ENCODE measurements around the gene DNASE1. TPM values are rescaled to one million over a fixed set of nuclear protein-coding genes. Genes with fewer than 3 reads are reported as not detected.
A peak's percentile ranks its signal among the peaks of the same experiment; 100 is the strongest.

The DNASE1 gene
- total RNA-seq, 1 experiment from 2014 or later: 11.0 TPM

DNA sequence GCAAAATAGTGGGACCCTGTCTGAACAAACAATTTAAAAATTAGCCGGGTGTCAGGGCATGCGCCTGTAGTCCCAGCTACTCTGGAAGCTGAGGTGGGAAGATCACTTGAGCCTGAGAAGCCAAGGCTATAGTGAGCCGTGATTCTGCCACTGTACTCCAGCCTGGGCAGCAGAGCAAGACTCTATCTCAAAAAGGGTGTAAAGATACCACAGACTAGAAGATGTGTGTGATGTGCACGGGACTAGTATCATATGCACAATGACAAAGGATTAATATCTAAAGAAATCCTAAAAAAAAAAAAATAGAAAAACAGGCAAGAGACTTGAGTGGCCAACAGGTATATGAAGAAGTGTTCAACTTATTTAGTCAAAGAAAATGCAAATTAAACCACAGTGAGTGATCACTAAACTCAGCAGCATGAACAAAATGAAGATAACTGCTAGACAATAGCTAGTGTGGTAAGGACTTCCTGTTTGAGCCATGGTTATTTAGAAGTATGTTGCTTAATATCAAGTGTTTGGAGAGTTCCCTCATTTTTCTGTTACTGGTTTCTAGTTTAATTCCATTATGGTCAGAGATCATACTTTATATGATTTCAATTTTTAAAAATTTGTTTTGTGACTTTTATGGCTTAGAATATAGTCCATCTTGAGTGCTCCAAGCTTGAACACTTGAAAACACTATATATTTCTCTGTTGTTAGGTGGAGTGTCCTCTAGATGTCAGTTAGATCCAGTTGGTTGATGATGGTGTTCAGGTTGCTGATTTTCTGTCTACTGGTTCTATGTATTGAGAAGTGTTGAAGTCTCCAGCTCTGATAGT lies 28.4 kb upstream of the DNASE1 start:
- Histone ChIP-seq H3K27me3 (ENCODE audit: insufficient read depth, low read length) (no peaks in the 10 kb centered on the region), H3K4me1 (ENCODE audit: control insufficient read depth in 1 of 2, insufficient read depth in 2 of 2, low read length in 2 of 2) (no peaks in the 10 kb centered on the region), H3K4me3 (replicated peaks in 1 of 2; ENCODE audit: low read depth in 1 of 2, low read length in 2 of 2) (no peak overlapping the region), H3K27ac (ENCODE audit: low read depth, low read length) (no peak overlapping the region), H3K4me2 (ENCODE audit: low read length) (no peak overlapping the region), H2AFZ (ENCODE audit: low read depth, low read length, poor library complexity, severe bottlenecking) (no peak overlapping the region), H4K20me1 (ENCODE audit: insufficient read depth) (no peaks in the 10 kb centered on the region), H3K9ac (ENCODE audit: low read length) (no peak overlapping the region), H3K79me2 (ENCODE audit: insufficient read depth, low read length) (no peaks in the 10 kb centered on the region; the same call in 1 of the 2 replicates), H3K9me3 (ENCODE audit: control insufficient read depth in 1 of 2, insufficient read depth in 1 of 2, low read depth in 1 of 2, low read length in 2 of 2) (no peaks in the 10 kb centered on the region), H3K36me3 (ENCODE audit: control insufficient read depth in 1 of 2, insufficient read depth in 2 of 2, low read length in 2 of 2) (no peaks in the 10 kb centered on the region), H3K9me2 (ENCODE audit: insufficient read depth) (no peaks in the 10 kb centered on the region)
- BruUV-seq (replicated peaks): no TSS peak
- TF ChIP-seq RAD21 (IDR thresholded peaks at IDR 0.05; ENCODE audit: low read depth) (peak; percentile 42; the same call in 1 of the 2 replicates), POLR2A (IDR thresholded peaks at IDR 0.05; ENCODE audit: borderline replicate concordance, extremely low read depth, insufficient read depth, insufficient read length) (no peak)
- ChIA-PET CTCF (no interaction called here), POLR2A (no interaction called here), RAD21 (ENCODE audit: low non-redundant PET in 1 of 2, low total read pairs in 2 of 2, uncharacterized antibody in 2 of 2, unreplicated experiment in 2 of 2) (no interaction called here)
- intact Hi-C loops (cut with micrococcal nuclease): no loop called here
- DNase-seq (ENCODE audit: low read depth, low spot score): no peak
- peak; percentile 53; the same call in 1 of the 2 replicates for ATAC-seq

- BruUV-seq (replicated peaks): no TSS peak
- DNase-seq (ENCODE audit: low read depth, low spot score): no peak
- Histone ChIP-seq H3K4me1 (ENCODE audit: control insufficient read depth in 1 of 2, insufficient read depth in 2 of 2, low read length in 2 of 2) (peaks cover 14 to 15% of the 10 kb centered on the region in 2 experiments), H3K4me2 (ENCODE audit: low read length) (no peak overlapping the region), H3K36me3 (ENCODE audit: control insufficient read depth in 1 of 2, insufficient read depth in 2 of 2, low read length in 2 of 2) (no peaks in the 10 kb centered on the region), H3K9me2 (ENCODE audit: insufficient read depth) (no peaks in the 10 kb centered on the region), H3K79me2 (ENCODE audit: insufficient read depth, low read length) (no peaks in the 10 kb centered on the region), H3K9ac (ENCODE audit: low read length) (no peak overlapping the region), H3K4me3 (replicated peaks in 1 of 2; ENCODE audit: low read depth in 1 of 2, low read length in 2 of 2) (no peak overlapping the region), H3K9me3 (ENCODE audit: control insufficient read depth in 1 of 2, insufficient read depth in 1 of 2, low read depth in 1 of 2, low read length in 2 of 2) (no peaks in the 10 kb centered on the region), H3K27ac (ENCODE audit: low read depth, low read length) (no peak overlapping the region), H3K27me3 (ENCODE audit: insufficient read depth, low read length) (no peaks in the 10 kb centered on the region), H4K20me1 (ENCODE audit: insufficient read depth) (no peaks in the 10 kb centered on the region), H2AFZ (ENCODE audit: low read depth, low read length, poor library complexity, severe bottlenecking) (no peak overlapping the region)
- POLR2A ChIA-PET: no interaction called here
- no peak for ATAC-seq
- intact Hi-C loops (cut with micrococcal nuclease): no loop called here
- CTCF ChIA-PET: interaction anchor here (1.1 kb wide), 1 partner anchor 9 kb away, joined by 3 read pairs; no protein-coding TSS in a partner anchor
- RAD21 ChIA-PET (ENCODE audit: low non-redundant PET in 1 of 2, low total read pairs in 2 of 2, uncharacterized antibody in 2 of 2, unreplicated experiment in 2 of 2): no interaction called here
- no peak for TF ChIP-seq ZFX (IDR thresholded peaks at IDR 0.05)
- TF ChIP-seq MAX (IDR thresholded peaks at IDR 0.05): no peak
- no peak for TF ChIP-seq RAD21 (IDR thresholded peaks at IDR 0.05; ENCODE audit: low read depth)
- TF ChIP-seq, protein P1, sequence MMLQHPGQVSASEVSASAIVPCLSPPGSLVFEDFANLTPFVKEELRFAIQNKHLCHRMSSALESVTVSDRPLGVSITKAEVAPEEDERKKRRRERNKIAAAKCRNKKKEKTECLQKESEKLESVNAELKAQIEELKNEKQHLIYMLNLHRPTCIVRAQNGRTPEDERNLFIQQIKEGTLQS (IDR thresholded peaks at IDR 0.05): no peak
- TF ChIP-seq EZH2 (IDR thresholded peaks at IDR 0.05): no peak
- TF ChIP-seq JUND (IDR thresholded peaks at IDR 0.05): no peak
Measured at GRCh38 chr16:3637371-3637923, 17.0 kb upstream of the DNASE1 start.

All from HCT116 (cell line).